HEK293 (cell line): ENCODE results near the gene CSF2.

ENCODE experiments used
- CTCF ChIP-seq: fragments of 450-650 bp; formaldehyde crosslinking; IDR thresholded peaks from 2 replicates; pipeline ENCODE4 v1.5.1; 2016; ENCODE audit warnings: missing biosample characterization, missing genetic modification characterization
- HOXC10 ChIP-seq: sonication (generic); formaldehyde crosslinking; IDR thresholded peaks from 2 replicates; pipeline ENCODE4 v1.8.1; 2023; ENCODE audit warnings: mild to moderate bottlenecking, missing genetic modification reagents
- SETDB1 ChIP-seq: IDR thresholded peaks from one replicate; pipeline ENCODE4 v1.6.1; 2017; ENCODE audit warnings: mild to moderate bottlenecking, low read length, moderate library complexity, mixed read lengths; ENCODE audit not compliant: insufficient read length
- TRIM28 ChIP-seq: IDR thresholded peaks from 2 replicates; pipeline ENCODE4 v1.6.1; 2011; ENCODE audit warnings: low read length, control low read depth, borderline replicate concordance
- ZNF274 ChIP-seq, 2 experiments: fragments of 200-500 bp in 1 of 2; fragments of 450-650 bp in 1 of 2; sonication (Bioruptor generic) in 1 of 2; formaldehyde crosslinking in 1 of 2; IDR thresholded peaks; 2 replicates each; pipeline versions ENCODE4 v1.5.1 to v1.6.1; 2014 to 2016; ENCODE audit warnings: borderline replicate concordance in 1 of 2, inconsistent platforms in 1 of 2, low read length in 1 of 2, missing biosample characterization in 1 of 2, missing genetic modification characterization in 1 of 2
- ZNF311 ChIP-seq: fragments of 450-650 bp; formaldehyde crosslinking; IDR thresholded peaks from 2 replicates; pipeline ENCODE4 v1.5.1; 2017; ENCODE audit warnings: missing biosample characterization, missing genetic modification characterization, borderline replicate concordance
- TF ChIP-seq, protein P1 (sequence below): fragments of 450-650 bp; formaldehyde crosslinking; conservative IDR thresholded peaks from 2 replicates; pipeline ENCODE4 v1.5.1; 2016; ENCODE audit warnings: low read depth, missing biosample characterization, missing genetic modification characterization

- TF ChIP-seq ZNF274 (IDR thresholded peaks at IDR 0.05; ENCODE audit: low read length) (no peak), ZNF274 (tag by site-specific recombination; IDR thresholded peaks at IDR 0.05; ENCODE audit: borderline replicate concordance) (no peak), CTCF (tag by site-specific recombination) (no peak), TRIM28 (no peak), HOXC10 (CRISPR knock-in tag) (no peak), ZNF311 (tag by site-specific recombination) (no peak), SETDB1 (no peak)
- TF ChIP-seq, protein P1, sequence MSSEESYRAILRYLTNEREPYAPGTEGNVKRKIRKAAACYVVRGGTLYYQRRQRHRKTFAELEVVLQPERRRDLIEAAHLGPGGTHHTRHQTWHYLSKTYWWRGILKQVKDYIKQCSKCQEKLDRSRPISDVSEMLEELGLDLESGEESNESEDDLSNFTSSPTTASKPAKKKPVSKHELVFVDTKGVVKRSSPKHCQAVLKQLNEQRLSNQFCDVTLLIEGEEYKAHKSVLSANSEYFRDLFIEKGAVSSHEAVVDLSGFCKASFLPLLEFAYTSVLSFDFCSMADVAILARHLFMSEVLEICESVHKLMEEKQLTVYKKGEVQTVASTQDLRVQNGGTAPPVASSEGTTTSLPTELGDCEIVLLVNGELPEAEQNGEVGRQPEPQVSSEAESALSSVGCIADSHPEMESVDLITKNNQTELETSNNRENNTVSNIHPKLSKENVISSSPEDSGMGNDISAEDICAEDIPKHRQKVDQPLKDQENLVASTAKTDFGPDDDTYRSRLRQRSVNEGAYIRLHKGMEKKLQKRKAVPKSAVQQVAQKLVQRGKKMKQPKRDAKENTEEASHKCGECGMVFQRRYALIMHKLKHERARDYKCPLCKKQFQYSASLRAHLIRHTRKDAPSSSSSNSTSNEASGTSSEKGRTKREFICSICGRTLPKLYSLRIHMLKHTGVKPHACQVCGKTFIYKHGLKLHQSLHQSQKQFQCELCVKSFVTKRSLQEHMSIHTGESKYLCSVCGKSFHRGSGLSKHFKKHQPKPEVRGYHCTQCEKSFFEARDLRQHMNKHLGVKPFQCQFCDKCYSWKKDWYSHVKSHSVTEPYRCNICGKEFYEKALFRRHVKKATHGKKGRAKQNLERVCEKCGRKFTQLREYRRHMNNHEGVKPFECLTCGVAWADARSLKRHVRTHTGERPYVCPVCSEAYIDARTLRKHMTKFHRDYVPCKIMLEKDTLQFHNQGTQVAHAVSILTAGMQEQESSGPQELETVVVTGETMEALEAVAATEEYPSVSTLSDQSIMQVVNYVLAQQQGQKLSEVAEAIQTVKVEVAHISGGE, result no peak
Observed at GRCh38 chr5:132087176-132087575, 13.6 kb downstream of the CSF2 start.
